K562 (cell line): ENCODE results near the gene ANKZF1. TPM values are rescaled to one million over a fixed set of nuclear protein-coding genes. Genes with fewer than 3 reads are reported as not detected.

Experiments
- CBX3 ChIP-seq, 2 experiments: IDR thresholded peaks; 1 replicate in 1 of 2; 2 replicates in 1 of 2; pipeline ENCODE4 v1.6.1; 2012; ENCODE audit warnings: inconsistent platforms in 2 of 2, low read length in 2 of 2, borderline replicate concordance in 1 of 2, control low read depth in 1 of 2
- E2F1 ChIP-seq: sonication (generic); formaldehyde crosslinking; IDR thresholded peaks from 2 replicates; pipeline ENCODE4 v1.8.1; 2023; ENCODE audit warnings: mild to moderate bottlenecking, missing genetic modification reagents, moderate library complexity
- ETV6 ChIP-seq, 3 experiments: fragments of 150-350 bp in 1 of 3; sonication (generic) in 1 of 3; formaldehyde crosslinking in 1 of 3; IDR thresholded peaks; 2 replicates each; pipeline versions ENCODE4 v1.6.1 to v1.8.0; 2014 to 2022; ENCODE audit warnings: borderline replicate concordance in 2 of 3, low read depth in 2 of 3, antibody characterized with exemption in 1 of 3, low read length in 1 of 3, mild to moderate bottlenecking in 1 of 3, missing genetic modification reagents in 1 of 3
- HDAC6 ChIP-seq: IDR thresholded peaks from 2 replicates; pipeline ENCODE4 v1.6.1; 2012; ENCODE audit warnings: low read depth, mild to moderate bottlenecking, control low read depth, inconsistent platforms, low read length, moderate library complexity
- KLF13 ChIP-seq: fragments of 450-650 bp; IDR thresholded peaks from 2 replicates; pipeline ENCODE4 v1.6.1; 2016; ENCODE audit warnings: missing genetic modification characterization, low read depth, mild to moderate bottlenecking, missing compliant biosample characterization, moderate library complexity, borderline replicate concordance
- NUFIP1 ChIP-seq: fragments of 450-650 bp; IDR thresholded peaks from 2 replicates; pipeline ENCODE4 v1.6.1; 2018; ENCODE audit not compliant: partially characterized antibody
- PHF20 ChIP-seq: fragments of 450-650 bp; IDR thresholded peaks from 2 replicates; pipeline ENCODE4 v1.6.1; 2018; ENCODE audit not compliant: partially characterized antibody
- RB1 ChIP-seq: fragments of 450-650 bp; IDR thresholded peaks from 2 replicates; pipeline ENCODE4 v1.6.1; 2017; ENCODE audit warnings: low read depth, mild to moderate bottlenecking
- RBM15 ChIP-seq: fragments of 200-400 bp; formaldehyde crosslinking; IDR thresholded peaks from 2 replicates; pipeline ENCODE4 v1.6.1; 2018; ENCODE audit warnings: mild to moderate bottlenecking, low read length, moderate library complexity; ENCODE audit not compliant: insufficient read depth
- SMARCE1 ChIP-seq: fragments of 450-650 bp; IDR thresholded peaks from 2 replicates; pipeline ENCODE4 v1.7.1; 2016; ENCODE audit warnings: mild to moderate bottlenecking
- SRF ChIP-seq, 2 experiments: fragments of 250-450, 450-650 bp in 1 of 2; sonication (Bioruptor Pico) in 1 of 2; sonication (generic) in 1 of 2; formaldehyde crosslinking; IDR thresholded peaks; 2 replicates each; pipeline versions ENCODE4 v1.5.0 to v1.5.1; 2020 to 2022; ENCODE audit warnings: mild to moderate bottlenecking in 1 of 2, missing genetic modification reagents in 1 of 2
- STAT6 ChIP-seq: sonication (generic); formaldehyde crosslinking; IDR thresholded peaks from 2 replicates; pipeline ENCODE4 v1.8.1; 2023; ENCODE audit warnings: mild to moderate bottlenecking, missing genetic modification reagents
- TAL1 ChIP-seq: fragments of 450-650 bp; IDR thresholded peaks from 2 replicates; pipeline ENCODE4 v1.6.1; 2016; ENCODE audit warnings: mild to moderate bottlenecking
- TARDBP ChIP-seq: fragments of 450-650 bp; IDR thresholded peaks from 2 replicates; pipeline ENCODE4 v1.6.1; 2016
- TEAD1 ChIP-seq, 2 experiments: fragments of 450-650 bp in 1 of 2; sonication (generic) in 1 of 2; formaldehyde crosslinking; IDR thresholded peaks; 2 replicates each; pipeline versions ENCODE4 v1.4.0 to v1.8.0; 2020 to 2022; ENCODE audit warnings: mild to moderate bottlenecking in 2 of 2, missing genetic modification reagents in 1 of 2
- THRA ChIP-seq: fragments of 450-650 bp; IDR thresholded peaks from 2 replicates; pipeline ENCODE4 v1.6.1; 2017; ENCODE audit warnings: mild to moderate bottlenecking, moderate library complexity
- ZKSCAN1 ChIP-seq: fragments of 150-350 bp; IDR thresholded peaks from 2 replicates; pipeline ENCODE4 v1.6.1; 2016; ENCODE audit warnings: low read depth, low read length
- ZNF121 ChIP-seq: sonication (generic); formaldehyde crosslinking; conservative IDR thresholded peaks from 2 replicates; pipeline ENCODE4 v1.8.0; 2022; ENCODE audit warnings: missing genetic modification reagents
- ZNF778 ChIP-seq: fragments of 450-650 bp; formaldehyde crosslinking; IDR thresholded peaks from 2 replicates; pipeline ENCODE4 v1.4.0; 2020; ENCODE audit warnings: mild to moderate bottlenecking, moderate library complexity
- polyA plus RNA-seq, 8 experiments: library from polyadenylated mRNA; depleted of rRNA in 4 of 8; stranded (reverse) in 5 of 8; unstranded in 3 of 8; fragments of >200 nt; fragmentation: Nextera tagmentation in 2 of 8; fragmentation: Illumina TruSeq in 1 of 8; extraction: Ambion mirVana in 2 of 8; extraction: Trizol in 1 of 8; gene quantifications; 2 replicates each; pipeline versions ENCODE4 v1.2.1 to v1.2.3, GENCODE V29; 2011 to 2014; ENCODE audit warnings: inconsistent platforms in 1 of 8, missing spikeins in 1 of 8
- total RNA-seq, 7 experiments: library from RNA; depleted of rRNA in 6 of 7; stranded (reverse); fragments of >200 nt in 6 of 7; fragmentation: Illumina TruSeq in 2 of 7; extraction: Trizol in 2 of 7; gene quantifications; 2 replicates each; pipeline versions ENCODE4 v1.2.1 to v1.2.3, GENCODE V29; 2011 to 2021; ENCODE audit warnings: low replicate concordance in 1 of 7

Gene ANKZF1
- total and polyA plus RNA-seq, 9 of the 15 experiments (the other 6 are each of a cell fraction or from before 2014, with no cell fraction given), result 3.1 to 60.6 (median 31.0) TPM

GRCh38 chr2:219218732-219219701, 10.6 kb upstream of the ANKZF1 start, which contains the start of gene ABCB6 (continued):
- TF ChIP-seq ETV6 (IDR thresholded peaks at IDR 0.05; ENCODE audit: borderline replicate concordance in 1 of 2, low read depth in 2 of 2, low read length in 1 of 2) (no peak), ETV6 (CRISPR knock-in tag; IDR thresholded peaks at IDR 0.05; ENCODE audit: borderline replicate concordance) (no peak), TAL1 (no peak), KLF13 (tag) (no peak), NUFIP1 (no peak), SMARCE1 (no peak), ZNF778 (no peak), ZNF121 (no peak), THRA (no peak), TEAD1 (CRISPR knock-in tag; IDR thresholded peaks at IDR 0.05) (peak in 1 of 2 experiments; percentile 74; a peak in 2 of 4 replicates), CBX3 (IDR thresholded peaks at IDR 0.05; ENCODE audit: borderline replicate concordance in 1 of 2, low read length in 2 of 2) (0 out of 3 replicates have a peak, but pooled peaks of 1 of the 2 experiments have one; percentile 70), SRF (CRISPR knock-in tag; IDR thresholded peaks at IDR 0.05) (no peak; a peak in 1 of 4 replicates), STAT6 (CRISPR knock-in tag) (no peak), RBM15 (no peak), E2F1 (CRISPR knock-in tag) (no peak; the same call in 1 of the 2 replicates), PHF20 (no peak), TARDBP (no peak), RB1 (no peak; the same call in 1 of the 2 replicates), ZKSCAN1 (no peak), HDAC6 (no peak)
